K562 (cell line): Measurements from ENCODE around the gene AP3S2. TPM values are rescaled to one million over a fixed set of nuclear protein-coding genes. Genes with fewer than 3 reads are reported as not detected.

Experiments used
- ATAC-seq: fragments of 200-7000 bp; cut with Tn5 transposase; 3 replicates; pipeline ENCODE4 v1.9.1; 2020; ENCODE audit warnings: moderate library complexity
- BruUV-seq: library from RNA; stranded (reverse); fragments of 400-500 nt; replicated peaks from 2 replicates; lab custom pipeline; 2021; lab: Mats Ljungman, UMichigan
- CTCF ChIA-PET: fragments of 300-600 bp; formaldehyde crosslinking; extraction: SDS; loops from one replicate; lab custom pipeline; 2021; ENCODE audit warnings: low intra/inter-chr PET ratio; lab: Yijun Ruan, JAX
- POLR2A ChIA-PET: fragments of 300-600, 350-650 bp; sonication (Branson Sonifier 250); formaldehyde crosslinking; extraction: SDS; loops from one replicate; lab custom pipeline; 2021; ENCODE audit warnings: antibody characterized with exemption, inconsistent platforms; lab: Yijun Ruan, JAX
- DNase-seq, 4 experiments: peaks; one replicate each; pipeline versions ENCODE4 v3.0.0 to v3.0.0-alpha.2; 2011 to 2018; ENCODE audit warnings: low spot score in 3 of 4, mixed read lengths in 3 of 4; ENCODE audit errors: extremely low read depth in 1 of 4
- FAIRE-seq: peaks from 2 replicates; lab custom pipeline; 2011; peaks lifted over from hg19 to GRCh38; lab: Jason Lieb, UNC
- H2AFZ ChIP-seq: 2 replicates; pipeline ENCODE4 v1.6.0; 2011; ENCODE audit warnings: low read depth, low read length, control low read depth, inconsistent platforms
- H3K27ac ChIP-seq: fragments of 200-600 bp; 3 replicates; pipeline ENCODE4 v1.8.0; 2011; ENCODE audit warnings: low read depth, mild to moderate bottlenecking, control low read depth, inconsistent platforms, low read length, moderate library complexity, mixed read lengths; ENCODE audit errors: extremely low read depth
- H3K27me3 ChIP-seq, 2 experiments: fragments of 300-600 bp in 1 of 2; 2 replicates in 1 of 2; 3 replicates in 1 of 2; pipeline versions ENCODE4 v1.6.0 to v1.8.0; 2011; ENCODE audit warnings: inconsistent platforms in 2 of 2, low read length in 2 of 2, mild to moderate bottlenecking in 1 of 2, mixed read lengths in 1 of 2, moderate library complexity in 1 of 2; ENCODE audit not compliant: control insufficient read depth in 2 of 2, insufficient read depth in 2 of 2
- H3K36me3 ChIP-seq: fragments of 300-600 bp; 3 replicates; pipeline ENCODE4 v1.8.0; 2011; ENCODE audit warnings: mild to moderate bottlenecking, low read length, inconsistent platforms; ENCODE audit not compliant: control insufficient read depth, insufficient read depth
- H3K4me1 ChIP-seq, 2 experiments: fragments of 200-600 bp in 1 of 2; replicated peaks in 1 of 2; 2 replicates in 1 of 2; 3 replicates in 1 of 2; pipeline versions ENCODE4 v1.5.1 to v1.8.0; 2011; ENCODE audit warnings: inconsistent platforms in 2 of 2, low read length in 2 of 2, mild to moderate bottlenecking in 1 of 2, mixed read lengths in 1 of 2, moderate library complexity in 1 of 2; ENCODE audit not compliant: control insufficient read depth in 2 of 2, insufficient read depth in 2 of 2
- H3K4me2 ChIP-seq: 2 replicates; pipeline ENCODE4 v1.6.1; 2011; ENCODE audit warnings: low read length, control low read depth, inconsistent platforms, mixed read lengths; ENCODE audit not compliant: insufficient read depth
- H3K4me3 ChIP-seq: fragments of 200-600 bp; sonication (generic), shearing (Covaris generic); 2 replicates; pipeline ENCODE4 v1.5.1; 2016; ENCODE audit warnings: control low read depth, inconsistent platforms
- H3K79me2 ChIP-seq: fragments of 200-600 bp; 3 replicates; pipeline ENCODE4 v1.8.0; 2011; ENCODE audit warnings: low read length, inconsistent platforms; ENCODE audit not compliant: control insufficient read depth, insufficient read depth
- H3K9ac ChIP-seq, 2 experiments: 2 replicates each; pipeline versions ENCODE4 v1.6.0 to v1.6.1; 2011; ENCODE audit warnings: low read depth in 2 of 2, low read length in 2 of 2, control low read depth in 1 of 2, inconsistent platforms in 1 of 2, mild to moderate bottlenecking in 1 of 2, mixed read lengths in 1 of 2; ENCODE audit not compliant: insufficient read depth in 1 of 2
- H3K9me1 ChIP-seq: one replicate; pipeline ENCODE4 v1.6.0; 2011; ENCODE audit warnings: inconsistent platforms, mild to moderate bottlenecking, low read length, moderate library complexity; ENCODE audit not compliant: control insufficient read depth, insufficient read depth
- H3K9me3 ChIP-seq: replicated peaks from 2 replicates; pipeline ENCODE4 v1.5.1; 2011; ENCODE audit warnings: low read depth, low read length, inconsistent platforms; ENCODE audit not compliant: control insufficient read depth, insufficient read depth
- H4K20me1 ChIP-seq: replicated peaks from 2 replicates; pipeline ENCODE4 v1.6.1; 2011; ENCODE audit warnings: low read length, inconsistent platforms, mixed read lengths; ENCODE audit not compliant: control insufficient read depth, insufficient read depth
- ADNP ChIP-seq: fragments of 200-800 bp; sonication (Bioruptor generic); IDR thresholded peaks from 2 replicates; pipeline ENCODE4 v1.6.1; 2016; ENCODE audit warnings: missing genetic modification characterization, missing compliant biosample characterization
- CREB1 ChIP-seq, 2 experiments: sonication (generic) in 1 of 2; formaldehyde crosslinking in 1 of 2; IDR thresholded peaks; 2 replicates each; pipeline versions ENCODE4 v1.6.1 to v1.8.0; 2012 to 2022; ENCODE audit warnings: inconsistent platforms in 1 of 2, mild to moderate bottlenecking in 1 of 2, missing genetic modification reagents in 1 of 2, moderate library complexity in 1 of 2
- ELF2 ChIP-seq: fragments of 250-450 bp; sonication (Bioruptor Pico); IDR thresholded peaks from 2 replicates; pipeline ENCODE4 v1.5.0; 2021; ENCODE audit warnings: mild to moderate bottlenecking
- HEY1 ChIP-seq: fragments of 250-450 bp; sonication (Bioruptor Pico); IDR thresholded peaks from 2 replicates; pipeline ENCODE4 v1.5.0; 2020; ENCODE audit warnings: mild to moderate bottlenecking, moderate library complexity, borderline replicate concordance
- HMG20B ChIP-seq: fragments of 250-450 bp; sonication (Bioruptor Pico); IDR thresholded peaks from 2 replicates; pipeline ENCODE4 v1.5.0; 2021; ENCODE audit warnings: mild to moderate bottlenecking
- NR2F6 ChIP-seq: fragments of 450-650 bp; formaldehyde crosslinking; IDR thresholded peaks from 2 replicates; pipeline ENCODE4 v1.4.0; 2020; ENCODE audit warnings: mild to moderate bottlenecking
- NRF1 ChIP-seq, 2 experiments: fragments of 450-650 bp; IDR thresholded peaks in 1 of 2; conservative IDR thresholded peaks in 1 of 2; 2 replicates each; pipeline ENCODE4 v1.6.1; 2014; ENCODE audit warnings: mild to moderate bottlenecking in 2 of 2
- PCBP1 ChIP-seq: fragments of 200-400 bp; formaldehyde crosslinking; IDR thresholded peaks from 2 replicates; pipeline ENCODE4 v1.6.1; 2018; ENCODE audit warnings: mild to moderate bottlenecking, low read depth, low read length; ENCODE audit not compliant: poor library complexity, severe bottlenecking
- POU5F1 ChIP-seq: fragments of 150-350 bp; IDR thresholded peaks from 2 replicates; pipeline ENCODE4 v1.6.1; 2014; ENCODE audit warnings: borderline replicate concordance, low read length, low read depth, mild to moderate bottlenecking; ENCODE audit not compliant: partially characterized antibody
- RAD51 ChIP-seq: fragments of 450-650 bp; IDR thresholded peaks from 2 replicates; pipeline ENCODE4 v1.7.1; 2016; ENCODE audit warnings: low read depth, mild to moderate bottlenecking, borderline replicate concordance
- RBM14 ChIP-seq: fragments of 200-400 bp; formaldehyde crosslinking; IDR thresholded peaks from 2 replicates; pipeline ENCODE4 v1.6.1; 2018; ENCODE audit warnings: low read depth, mild to moderate bottlenecking, low read length, moderate library complexity, borderline replicate concordance; ENCODE audit not compliant: insufficient read depth
- SNRNP70 ChIP-seq: fragments of 200-400 bp; formaldehyde crosslinking; optimal IDR thresholded peaks from 2 replicates; pipeline ENCODE3; 2017; ENCODE audit warnings: low read depth, low read length
- SREBF1 ChIP-seq: fragments of 150-350 bp; IDR thresholded peaks from 2 replicates; pipeline ENCODE4 v1.6.1; 2014; ENCODE audit warnings: antibody characterized with exemption, low read depth, low read length, borderline replicate concordance
- ZNF24 ChIP-seq: fragments of 450-650 bp; IDR thresholded peaks from 2 replicates; pipeline ENCODE4 v1.6.1; 2016
- ZNF696 ChIP-seq: fragments of 250-450 bp; sonication (Bioruptor Pico); conservative IDR thresholded peaks from 2 replicates; pipeline ENCODE4 v1.4.0; 2020; ENCODE audit warnings: mild to moderate bottlenecking, moderate library complexity
- WGBS: fragments of 100-300 bp; shearing (Covaris generic); methylation state at CpG from one replicate; pipeline ENCODE4 v1.1.6; 2016; ENCODE audit warnings: low coverage, mixed read lengths; ENCODE audit not compliant: insufficient coverage; ENCODE audit errors: missing lambda C conversion rate; 5-methylcytosine and 5-hydroxymethylcytosine counted together
- in situ Hi-C: fragments of 300-500 bp; cut with MboI; formaldehyde crosslinking; loops from 4 replicates; pipeline ENCODE4 v1.15.0; 2018; ENCODE audit warnings: inconsistent platforms, mixed read lengths
- intact Hi-C: fragments of 100-400 bp; cut with micrococcal nuclease; formaldehyde crosslinking; loops from 2 replicates; pipeline ENCODE4 v1.14.2; 2022
- polyA plus RNA-seq, 8 experiments: library from polyadenylated mRNA; depleted of rRNA in 4 of 8; stranded (reverse) in 5 of 8; unstranded in 3 of 8; fragments of >200 nt; fragmentation: Nextera tagmentation in 2 of 8; fragmentation: Illumina TruSeq in 1 of 8; extraction: Ambion mirVana in 2 of 8; extraction: Trizol in 1 of 8; gene quantifications; 2 replicates each; pipeline versions ENCODE4 v1.2.1 to v1.2.3, GENCODE V29; 2011 to 2014; ENCODE audit warnings: inconsistent platforms in 1 of 8, missing spikeins in 1 of 8
- total RNA-seq, 7 experiments: library from RNA; depleted of rRNA in 6 of 7; stranded (reverse); fragments of >200 nt in 6 of 7; fragmentation: Illumina TruSeq in 2 of 7; extraction: Trizol in 2 of 7; gene quantifications; 2 replicates each; pipeline versions ENCODE4 v1.2.1 to v1.2.3, GENCODE V29; 2011 to 2021; ENCODE audit warnings: low replicate concordance in 1 of 7
- TF ChIP-seq, protein P1 (sequence below): fragments of 150-350 bp; IDR thresholded peaks from 2 replicates; pipeline ENCODE4 v1.6.1; 2014; ENCODE audit warnings: low read depth, mild to moderate bottlenecking, low read length, borderline replicate concordance
- TF ChIP-seq, protein P2 (sequence below): fragments of 450-650 bp; IDR thresholded peaks from 2 replicates; pipeline ENCODE4 v1.6.1; 2016; ENCODE audit warnings: borderline replicate concordance
- TF ChIP-seq, protein P3 (sequence below): sonication (generic); formaldehyde crosslinking; IDR thresholded peaks from 2 replicates; pipeline ENCODE4 v1.9.0; 2022; ENCODE audit warnings: mild to moderate bottlenecking, missing genetic modification reagents

The AP3S2 gene
- total and polyA plus RNA-seq, 9 of the 15 experiments (the other 6 are each of a cell fraction or from before 2014, with no cell fraction given), result 16.4 to 54.1 (median 37.4) TPM

DNA sequence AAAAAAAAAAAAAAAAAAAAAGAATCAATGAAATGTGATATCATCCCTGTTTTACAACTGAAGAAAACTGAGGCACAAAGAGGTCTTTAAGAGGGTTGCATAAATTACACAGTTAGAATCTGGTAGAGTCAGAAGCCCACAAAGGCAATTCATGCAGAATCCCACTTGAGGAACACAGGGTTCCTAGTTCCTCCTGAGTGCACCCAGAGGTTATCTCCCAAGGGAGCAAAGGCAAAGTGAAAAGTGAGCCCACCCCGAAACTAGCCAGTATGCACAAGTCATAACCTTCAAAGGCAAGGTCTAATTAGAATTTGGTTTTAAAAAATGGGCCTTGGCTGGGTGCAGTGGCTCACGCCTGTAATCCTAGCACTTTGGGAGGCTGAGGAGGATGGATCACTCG is 37.8 kb downstream of the AP3S2 start:
- Histone ChIP-seq H3K4me3 (no peak overlapping the region), H4K20me1 (no peaks in the 10 kb centered on the region), H3K9ac (no peak overlapping the region), H3K79me2 (no peaks in the 10 kb centered on the region), H3K27ac (no peak overlapping the region), H3K9me3 (no peaks in the 10 kb centered on the region), H3K36me3 (peaks cover 27% of the 10 kb centered on the region; the same call in 2 of the 3 replicates), H3K4me2 (no peak overlapping the region), H3K4me1 (no peaks in the 10 kb centered on the region; a peak in 1 of 5 replicates), H2AFZ (no peak overlapping the region), H3K27me3 (no peaks in the 10 kb centered on the region), H3K9me1 (no peaks in the 10 kb centered on the region)
- BruUV-seq, result no TSS peak
- ATAC-seq, result no peak
- no peak for FAIRE-seq
- intact Hi-C loops (no loop called here), in situ Hi-C loops (no loop called here)
- POLR2A ChIA-PET, result no interaction called here
- CTCF ChIA-PET, result no interaction called here
- no peak for DNase-seq
- 96% methylated on average over 3 of the region's 3 CpGs for WGBS
- TF ChIP-seq NR2F6 (CRISPR knock-in tag), result no peak
- no peak for TF ChIP-seq ADNP (tag)
- TF ChIP-seq PCBP1, result no peak
- TF ChIP-seq HMG20B (CRISPR knock-in tag), result no peak
- TF ChIP-seq, protein P1, sequence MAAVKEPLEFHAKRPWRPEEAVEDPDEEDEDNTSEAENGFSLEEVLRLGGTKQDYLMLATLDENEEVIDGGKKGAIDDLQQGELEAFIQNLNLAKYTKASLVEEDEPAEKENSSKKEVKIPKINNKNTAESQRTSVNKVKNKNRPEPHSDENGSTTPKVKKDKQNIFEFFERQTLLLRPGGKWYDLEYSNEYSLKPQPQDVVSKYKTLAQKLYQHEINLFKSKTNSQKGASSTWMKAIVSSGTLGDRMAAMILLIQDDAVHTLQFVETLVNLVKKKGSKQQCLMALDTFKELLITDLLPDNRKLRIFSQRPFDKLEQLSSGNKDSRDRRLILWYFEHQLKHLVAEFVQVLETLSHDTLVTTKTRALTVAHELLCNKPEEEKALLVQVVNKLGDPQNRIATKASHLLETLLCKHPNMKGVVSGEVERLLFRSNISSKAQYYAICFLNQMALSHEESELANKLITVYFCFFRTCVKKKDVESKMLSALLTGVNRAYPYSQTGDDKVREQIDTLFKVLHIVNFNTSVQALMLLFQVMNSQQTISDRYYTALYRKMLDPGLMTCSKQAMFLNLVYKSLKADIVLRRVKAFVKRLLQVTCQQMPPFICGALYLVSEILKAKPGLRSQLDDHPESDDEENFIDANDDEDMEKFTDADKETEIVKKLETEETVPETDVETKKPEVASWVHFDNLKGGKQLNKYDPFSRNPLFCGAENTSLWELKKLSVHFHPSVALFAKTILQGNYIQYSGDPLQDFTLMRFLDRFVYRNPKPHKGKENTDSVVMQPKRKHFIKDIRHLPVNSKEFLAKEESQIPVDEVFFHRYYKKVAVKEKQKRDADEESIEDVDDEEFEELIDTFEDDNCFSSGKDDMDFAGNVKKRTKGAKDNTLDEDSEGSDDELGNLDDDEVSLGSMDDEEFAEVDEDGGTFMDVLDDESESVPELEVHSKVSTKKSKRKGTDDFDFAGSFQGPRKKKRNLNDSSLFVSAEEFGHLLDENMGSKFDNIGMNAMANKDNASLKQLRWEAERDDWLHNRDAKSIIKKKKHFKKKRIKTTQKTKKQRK, result no peak
- TF ChIP-seq SNRNP70, result no peak
- no peak for TF ChIP-seq CREB1 (IDR thresholded peaks at IDR 0.05)
- TF ChIP-seq CREB1 (CRISPR knock-in tag; IDR thresholded peaks at IDR 0.05), result no peak
- TF ChIP-seq HEY1 (CRISPR knock-in tag), result no peak
- TF ChIP-seq NRF1 (conservative IDR thresholded peaks at IDR 0.05 in 1 of 2, IDR thresholded peaks at IDR 0.05 in 1 of 2), result no peak
- no peak for TF ChIP-seq POU5F1
- TF ChIP-seq RBM14, result no peak
- TF ChIP-seq, protein P2, sequence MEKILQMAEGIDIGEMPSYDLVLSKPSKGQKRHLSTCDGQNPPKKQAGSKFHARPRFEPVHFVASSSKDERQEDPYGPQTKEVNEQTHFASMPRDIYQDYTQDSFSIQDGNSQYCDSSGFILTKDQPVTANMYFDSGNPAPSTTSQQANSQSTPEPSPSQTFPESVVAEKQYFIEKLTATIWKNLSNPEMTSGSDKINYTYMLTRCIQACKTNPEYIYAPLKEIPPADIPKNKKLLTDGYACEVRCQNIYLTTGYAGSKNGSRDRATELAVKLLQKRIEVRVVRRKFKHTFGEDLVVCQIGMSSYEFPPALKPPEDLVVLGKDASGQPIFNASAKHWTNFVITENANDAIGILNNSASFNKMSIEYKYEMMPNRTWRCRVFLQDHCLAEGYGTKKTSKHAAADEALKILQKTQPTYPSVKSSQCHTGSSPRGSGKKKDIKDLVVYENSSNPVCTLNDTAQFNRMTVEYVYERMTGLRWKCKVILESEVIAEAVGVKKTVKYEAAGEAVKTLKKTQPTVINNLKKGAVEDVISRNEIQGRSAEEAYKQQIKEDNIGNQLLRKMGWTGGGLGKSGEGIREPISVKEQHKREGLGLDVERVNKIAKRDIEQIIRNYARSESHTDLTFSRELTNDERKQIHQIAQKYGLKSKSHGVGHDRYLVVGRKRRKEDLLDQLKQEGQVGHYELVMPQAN, result no peak
- TF ChIP-seq RAD51, result no peak
- TF ChIP-seq SREBF1, result no peak
- no peak for TF ChIP-seq ZNF24
- TF ChIP-seq ELF2, result no peak
- TF ChIP-seq ZNF696, result no peak
- TF ChIP-seq, protein P3, sequence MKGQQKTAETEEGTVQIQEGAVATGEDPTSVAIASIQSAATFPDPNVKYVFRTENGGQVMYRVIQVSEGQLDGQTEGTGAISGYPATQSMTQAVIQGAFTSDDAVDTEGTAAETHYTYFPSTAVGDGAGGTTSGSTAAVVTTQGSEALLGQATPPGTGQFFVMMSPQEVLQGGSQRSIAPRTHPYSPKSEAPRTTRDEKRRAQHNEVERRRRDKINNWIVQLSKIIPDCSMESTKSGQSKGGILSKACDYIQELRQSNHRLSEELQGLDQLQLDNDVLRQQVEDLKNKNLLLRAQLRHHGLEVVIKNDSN, result no peak
